HG02571 (cell line): Measurements from ENCODE around the gene YBX2.

Source experiments
- ATAC-seq: cut with Tn5 transposase; IDR thresholded peaks from one replicate; pipeline ENCODE4 v1.9.1; 2021; ENCODE audit warnings: mild to moderate bottlenecking, moderate library complexity; ENCODE audit not compliant: unreplicated experiment

The YBX2 gene

GRCh38 chr17:7279448-7279847, 15.0 kb downstream of the YBX2 start:
- ATAC-seq: no peak

GRCh38 chr17:7266784-7267183, 27.7 kb downstream of the YBX2 start:
- ATAC-seq: no peak

DNA sequence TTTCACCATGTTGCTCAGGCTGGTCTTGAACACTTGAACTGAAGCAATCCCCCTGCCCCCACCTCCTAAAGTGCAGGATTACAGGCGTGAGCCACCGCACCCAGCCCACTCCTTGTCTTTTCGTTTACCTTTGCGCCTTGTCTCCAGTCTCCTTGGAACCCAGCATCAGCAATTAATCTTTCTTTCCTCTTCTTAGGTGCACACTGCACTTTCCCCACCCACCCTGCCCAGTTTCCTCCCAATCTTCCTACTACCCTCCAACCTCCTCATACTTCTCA, 30.7 kb downstream of the YBX2 start:
- no peak for ATAC-seq

DNA sequence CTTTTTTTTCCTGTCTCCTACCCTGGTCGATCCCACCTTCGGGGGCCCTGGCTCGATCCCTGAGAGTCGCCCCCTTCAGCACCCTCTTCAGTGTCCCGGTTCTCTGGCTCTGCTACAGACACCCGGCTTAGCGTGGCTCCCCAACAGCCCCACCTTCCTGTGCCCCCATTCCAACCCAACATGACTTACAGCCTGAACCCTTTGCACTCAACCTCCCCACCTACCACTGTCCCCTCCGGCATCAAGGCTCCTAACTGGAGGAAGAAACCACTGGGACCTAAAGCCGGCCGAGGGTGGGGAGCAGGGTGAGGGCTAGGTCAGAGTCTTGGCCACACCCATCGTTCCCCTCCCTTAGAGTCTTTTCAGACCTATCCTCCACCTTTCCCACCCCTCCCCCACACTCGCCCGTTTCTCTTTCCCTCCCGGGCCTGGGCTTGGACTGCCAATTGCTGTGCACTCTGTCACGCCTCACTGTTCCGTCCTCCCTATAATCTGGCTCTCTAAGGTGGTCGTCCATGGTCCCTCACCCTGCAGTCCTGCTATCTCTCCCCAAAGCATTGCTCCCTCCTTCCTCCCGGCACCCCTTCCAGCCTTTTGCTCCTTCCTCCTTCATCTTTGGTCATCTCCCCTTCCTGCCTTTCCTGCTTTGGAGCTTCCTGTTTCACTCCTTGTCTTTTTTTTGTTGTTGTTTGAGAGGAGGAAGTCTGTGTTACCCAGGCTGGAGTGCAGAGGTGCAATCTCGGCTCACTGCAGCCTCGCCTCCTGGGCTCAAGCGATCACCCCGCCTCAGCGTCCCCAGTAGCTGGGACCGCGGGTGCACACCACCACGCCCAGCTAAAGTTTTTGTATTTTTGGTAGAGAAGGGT, 31.3 kb downstream of the YBX2 start:
- ATAC-seq: no peak

- ATAC-seq: no peak
Observed at GRCh38 chr17:7262192-7262934, 32.1 kb downstream of the YBX2 start, which contains the start of gene CLDN7. Gene CLDN7 (minus strand): TSS chr17:7262478. CDS start chr17:7262043, 435 bp downstream.

- no peak for ATAC-seq
Observed at GRCh38 chr17:7261379-7262191, 32.9 kb downstream of the YBX2 start.

- ATAC-seq: no peak
Observed at GRCh38 chr17:7260651-7261378, 33.6 kb downstream of the YBX2 start.

GRCh38 chr17:7260151-7260550, 34.3 kb downstream of the YBX2 start:
- ATAC-seq: no peak

- no peak for ATAC-seq
Observed at GRCh38 chr17:7259555-7259889, 34.9 kb downstream of the YBX2 start.

- no peak for ATAC-seq
Observed at GRCh38 chr17:7258731-7259554, 35.5 kb downstream of the YBX2 start.

GRCh38 chr17:7256766-7257456, 37.5 kb downstream of the YBX2 start:
- no peak for ATAC-seq

GRCh38 chr17:7254511-7254910, 39.9 kb downstream of the YBX2 start:
- no peak for ATAC-seq

GRCh38 chr17:7253082-7253481, 41.4 kb downstream of the YBX2 start:
- no peak for ATAC-seq

- peak; percentile 47 for ATAC-seq
Observed at GRCh38 chr17:7252176-7253043, 42.0 kb downstream of the YBX2 start, which contains the start of gene ELP5. Gene ELP5 (plus strand): TSS chr17:7252215. CDS start chr17:7252551, 336 bp downstream.

- peak; percentile 89 for ATAC-seq
Observed at GRCh38 chr17:7251661-7252175, 42.7 kb downstream of the YBX2 start, which contains the start of gene CTDNEP1. Gene CTDNEP1 (minus strand): TSS chr17:7251734. CDS start chr17:7251296, 438 bp downstream.

GRCh38 chr17:7250695-7251627, 43.5 kb downstream of the YBX2 start:
- no peak for ATAC-seq

DNA sequence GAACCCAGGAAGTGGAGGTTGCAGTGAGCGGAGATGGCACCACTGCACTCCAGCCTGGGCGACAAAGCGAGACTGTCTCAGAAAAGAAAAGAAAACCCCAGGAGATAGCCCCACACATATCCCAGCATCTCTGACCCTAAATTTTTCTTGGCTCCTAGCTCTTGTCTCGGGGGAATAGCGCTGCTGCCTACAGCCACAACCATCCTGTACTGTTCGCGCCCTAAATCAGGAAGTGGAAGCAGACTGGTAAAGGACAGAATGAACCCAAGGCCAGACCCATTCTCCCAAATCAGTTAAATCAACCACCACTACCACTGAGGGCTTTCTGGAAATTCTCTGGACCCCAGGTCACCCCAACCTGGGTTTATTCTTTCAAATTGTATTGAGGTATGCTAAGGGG, 44.6 kb downstream of the YBX2 start:
- no peak for ATAC-seq
